NCI-H510A (cell line): ENCODE data around the gene EDARADD.
"Not testable (repeated sequence)": the region's sequence is repeated elsewhere in the genome, so short reads cannot be mapped to it uniquely, and the experiment has no call there.

Source experiments
- DNase-seq: peaks from one replicate; lab custom pipeline; 2025; lab: John Stamatoyannopoulos, UW

Gene EDARADD

DNA sequence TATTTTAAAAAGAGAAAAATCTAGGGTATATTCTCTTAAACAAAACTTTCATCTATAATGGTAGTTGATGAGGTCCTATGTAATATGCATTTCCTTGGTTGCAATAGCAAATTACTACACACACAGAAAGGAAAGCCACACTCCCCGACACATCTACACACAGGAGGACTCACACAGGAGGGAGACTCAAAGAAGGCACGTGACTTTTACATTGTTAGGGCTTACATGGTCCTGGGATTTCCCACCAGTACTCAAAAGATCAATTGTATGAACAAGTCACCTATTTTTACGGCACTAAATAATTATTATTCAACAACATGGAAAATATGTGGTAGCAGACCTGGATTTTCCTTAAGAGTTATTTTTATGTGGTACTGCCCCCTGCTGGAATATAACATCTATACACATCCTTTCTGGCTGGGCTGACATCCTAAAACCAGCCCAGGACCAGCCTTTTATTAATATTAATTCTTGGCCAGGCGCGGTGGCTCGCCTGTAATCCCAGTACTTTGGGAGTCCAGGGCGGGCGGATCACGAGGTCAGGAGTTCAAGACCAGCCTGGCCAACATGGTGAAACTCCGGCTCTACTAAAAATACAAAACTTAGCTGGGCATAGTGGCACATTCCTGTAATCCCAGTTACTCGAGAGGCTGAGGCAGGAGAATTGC is 95.8 kb downstream of the EDARADD start:
- no peak for DNase-seq

- DNase-seq = no peak
Observed at GRCh38 chr1:236491469-236492136, 97.5 kb downstream of the EDARADD start.

DNA sequence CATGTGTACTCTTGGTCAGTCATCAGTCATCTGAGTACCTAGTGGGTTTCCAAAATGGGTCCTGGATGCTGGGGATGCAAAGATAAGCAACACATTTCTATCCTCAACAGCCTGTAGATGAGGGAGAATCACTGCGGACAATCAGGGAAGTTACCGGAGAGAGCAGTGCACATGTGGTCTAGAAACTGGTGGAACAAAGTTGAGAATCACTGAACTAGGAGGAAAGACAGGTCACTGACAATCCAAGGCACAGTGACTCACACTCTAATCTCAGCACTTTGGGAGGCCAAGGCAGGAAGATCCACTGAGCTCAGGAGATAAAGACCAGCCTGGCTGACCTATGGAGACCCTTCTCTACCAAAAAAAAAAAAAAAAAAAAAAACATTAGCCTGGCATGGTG is 98.3 kb downstream of the EDARADD start:
- DNase-seq = no peak

DNA sequence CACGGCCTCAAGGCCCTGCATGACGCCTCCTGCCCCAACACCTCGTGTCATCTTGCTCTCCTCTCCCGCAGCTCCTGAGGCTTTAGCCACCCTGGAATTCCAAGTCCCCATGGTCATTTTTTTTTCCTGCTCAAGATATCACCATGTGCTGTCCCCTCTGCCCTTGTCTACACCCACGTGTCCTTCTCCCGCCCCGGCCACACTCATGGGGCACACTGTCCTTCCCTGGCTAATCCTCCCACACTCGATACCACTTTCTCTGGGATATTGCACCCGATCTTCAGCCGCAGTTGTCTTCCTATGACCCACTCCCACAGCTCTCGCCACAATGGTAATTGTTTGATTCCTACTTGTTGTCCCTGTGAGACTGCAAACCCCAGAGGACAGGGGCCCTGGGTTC is 100.0 kb downstream of the EDARADD start:
- DNase-seq = no peak

- no peak for DNase-seq
Observed at GRCh38 chr1:236494586-236495466, 100.7 kb downstream of the EDARADD start.

DNA sequence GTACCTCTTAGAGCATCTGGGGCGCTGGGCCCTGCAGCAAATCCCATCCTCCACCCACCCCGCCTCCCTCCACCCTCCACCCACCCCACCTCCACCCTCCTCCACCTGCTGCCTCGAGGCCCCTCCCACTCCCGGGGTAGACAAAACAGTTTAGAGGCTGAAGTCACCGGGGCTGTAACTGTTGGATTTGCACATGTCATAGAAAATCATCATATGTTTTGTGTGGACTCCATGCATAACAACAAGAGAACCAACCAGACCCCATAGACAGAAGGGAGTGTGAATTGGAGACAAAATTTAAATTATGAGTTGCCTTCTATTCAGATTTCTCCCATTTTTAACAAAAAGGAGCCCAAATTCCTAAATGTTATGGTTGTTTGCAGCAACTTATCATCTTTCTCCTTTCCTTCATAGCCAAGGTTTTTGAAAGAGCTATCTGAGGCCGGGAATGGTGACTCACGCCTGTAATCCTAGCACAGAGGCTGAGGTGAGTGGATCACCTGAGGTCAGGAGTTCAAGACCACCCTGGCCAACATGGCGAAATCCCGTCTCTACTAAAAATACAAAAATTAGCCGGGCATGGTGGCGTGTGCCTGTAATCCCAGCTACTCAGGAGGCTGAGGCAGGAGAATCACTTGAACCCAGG is 101.5 kb downstream of the EDARADD start:
- peak; percentile 60 for DNase-seq

DNA sequence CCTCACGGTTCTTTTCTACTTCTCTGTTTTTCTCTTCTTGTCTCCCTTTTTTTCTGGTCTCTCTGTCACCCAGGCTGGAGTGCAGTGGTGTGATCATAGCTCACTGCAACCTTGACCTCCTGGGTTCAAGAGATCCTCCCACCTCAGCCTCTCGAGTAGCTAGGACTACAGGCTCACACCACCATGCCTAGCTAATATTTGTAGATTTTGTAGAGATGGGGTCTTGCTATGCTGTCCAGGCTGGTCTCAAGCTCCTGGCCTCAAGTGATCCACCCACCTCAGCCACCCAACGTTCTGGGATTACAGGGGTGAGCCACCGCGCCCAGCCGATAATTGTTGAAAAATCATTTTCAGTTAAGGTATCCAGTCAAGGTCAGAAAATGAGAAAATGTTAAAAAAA is 103.8 kb downstream of the EDARADD start:
- no peak for DNase-seq

DNA sequence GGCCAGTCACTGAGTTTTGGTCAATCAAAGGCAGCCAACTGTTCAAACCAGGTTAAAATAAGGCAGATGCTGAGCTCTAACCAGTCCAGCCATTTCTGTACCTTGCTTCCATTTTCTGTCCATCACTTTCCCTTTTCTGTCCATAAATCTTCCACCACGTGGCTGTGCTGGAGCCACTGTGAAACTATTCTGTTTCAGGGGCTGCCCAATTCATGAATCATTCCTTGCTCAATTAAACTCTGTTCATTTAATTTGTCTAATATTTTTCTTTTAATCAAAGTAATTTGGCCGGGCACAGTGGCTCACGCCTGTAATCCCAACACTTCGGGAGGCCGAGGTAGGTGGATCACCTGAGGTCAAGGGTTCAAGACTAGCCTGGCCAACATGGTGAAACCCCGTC is 107.0 kb downstream of the EDARADD start:
- DNase-seq = no peak

- no peak for DNase-seq
Observed at GRCh38 chr1:236502579-236502971, 108.5 kb downstream of the EDARADD start.

DNA sequence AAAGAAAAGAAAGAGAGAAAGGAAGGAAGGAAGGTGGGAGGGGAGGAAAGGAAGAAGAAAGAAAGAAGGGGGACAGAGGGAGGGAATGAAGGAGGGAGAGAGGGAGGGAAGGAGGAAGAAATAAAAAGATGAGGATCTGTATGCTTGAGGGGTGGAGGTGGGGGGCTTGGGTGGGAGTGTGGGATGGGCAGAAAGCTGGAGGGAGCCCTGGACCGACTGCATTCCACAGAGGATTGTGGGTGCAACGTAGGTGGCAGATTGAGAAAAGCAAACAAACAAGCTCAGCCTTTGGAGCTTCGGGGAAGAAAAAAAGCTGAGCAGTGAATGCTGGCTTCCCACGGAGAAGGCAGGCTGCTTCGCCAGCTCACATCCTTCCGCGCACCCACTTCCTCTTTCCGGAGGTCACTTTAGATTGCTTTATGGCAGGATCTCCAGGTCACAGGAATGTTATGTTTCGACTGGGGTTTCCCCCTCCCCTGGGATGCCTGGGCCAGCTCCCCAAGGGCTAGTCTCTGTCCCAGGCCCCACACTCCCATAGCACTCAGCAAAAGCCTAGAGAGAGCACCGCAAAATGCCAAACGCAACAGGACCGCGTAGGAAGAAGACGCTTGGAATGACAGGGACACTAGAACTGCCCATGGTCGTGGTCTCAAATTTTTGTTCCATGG is 109.0 kb downstream of the EDARADD start:
- DNase-seq = no peak

DNA sequence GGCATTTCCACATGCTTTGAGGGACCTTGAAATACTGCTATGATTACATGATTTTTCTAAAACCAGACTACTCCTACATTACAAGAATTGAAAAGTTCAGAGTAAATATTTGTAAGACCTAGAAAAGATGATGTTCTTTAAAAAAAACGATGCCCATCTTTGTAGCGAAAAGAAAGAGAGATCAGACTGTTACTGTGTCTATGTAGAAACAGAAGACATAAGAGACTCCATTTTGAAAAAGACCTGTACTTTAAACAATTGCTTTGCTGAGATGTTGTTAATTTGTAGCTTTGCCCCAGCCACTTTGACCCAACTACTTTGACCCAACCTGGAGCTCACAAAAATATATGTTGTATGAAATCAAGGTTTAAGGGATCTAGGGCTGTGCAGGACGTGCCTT is 110.3 kb downstream of the EDARADD start:
- DNase-seq = not testable (repeated sequence)

- DNase-seq = no peak
Observed at GRCh38 chr1:236507022-236507700, 113.1 kb downstream of the EDARADD start.

DNA sequence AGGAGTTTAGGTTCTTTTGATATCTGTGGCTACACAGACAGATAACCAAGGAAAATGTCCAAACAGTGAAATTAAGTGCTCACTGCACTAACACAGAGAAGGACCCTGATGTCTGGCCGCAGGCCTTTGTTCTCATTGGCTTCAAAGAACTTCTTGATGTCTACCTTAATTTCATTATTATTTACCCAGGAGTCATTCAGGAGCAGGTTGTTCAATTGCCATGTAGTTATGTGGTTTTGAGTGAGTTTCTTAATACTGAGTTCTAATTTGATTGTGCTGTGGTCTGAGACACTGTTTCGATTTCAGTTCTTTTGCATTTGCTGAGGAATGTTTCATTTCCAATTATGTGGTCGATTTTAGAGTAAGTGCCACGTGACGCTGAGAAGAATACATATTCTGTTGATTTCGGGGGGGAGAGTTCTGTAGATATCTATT is 114.5 kb downstream of the EDARADD start:
- no peak for DNase-seq

GRCh38 chr1:236509203-236509602 is 115.1 kb downstream of the EDARADD start:
- no peak for DNase-seq

DNA sequence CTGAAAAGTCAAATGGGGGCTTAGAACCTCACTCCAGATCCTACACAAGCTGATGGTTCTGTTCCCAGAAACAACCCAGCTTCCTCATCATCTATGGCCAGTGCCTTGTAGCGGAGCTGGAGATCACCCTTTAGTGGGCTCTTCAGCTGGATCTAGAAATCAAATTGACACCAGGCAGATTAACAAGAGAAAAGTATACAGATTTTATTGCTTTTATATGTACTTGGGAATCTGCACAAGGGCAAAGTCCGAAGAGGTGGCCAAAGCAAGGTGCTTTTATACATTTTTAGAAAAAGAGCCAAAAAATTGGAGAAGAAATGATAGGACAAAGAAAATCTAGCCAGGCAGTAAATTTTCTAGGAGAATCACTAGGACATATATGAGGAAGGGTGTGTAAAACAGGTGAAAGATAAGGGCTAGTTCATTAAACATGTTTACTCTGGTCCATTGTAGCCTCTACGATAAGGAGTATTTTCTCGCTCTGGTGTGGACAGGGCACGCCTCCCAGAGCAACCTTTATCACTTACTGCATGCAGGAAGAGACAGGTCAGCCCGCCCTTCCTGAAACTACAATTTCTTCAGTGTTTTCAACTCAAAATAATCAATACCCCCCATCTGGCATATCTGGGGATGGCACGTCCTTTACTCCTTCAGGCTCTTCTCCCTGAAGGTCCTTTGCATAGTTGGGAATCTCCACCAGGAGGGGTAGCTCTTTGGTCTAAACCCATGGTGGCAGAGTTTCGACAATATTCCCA is 115.7 kb downstream of the EDARADD start:
- DNase-seq = no peak

GRCh38 chr1:236511735-236512418 is 117.8 kb downstream of the EDARADD start:
- no peak for DNase-seq

- peak; percentile 47 for DNase-seq
Observed at GRCh38 chr1:236514703-236515442, 120.8 kb downstream of the EDARADD start.

- DNase-seq = peak; percentile 30
Observed at GRCh38 chr1:236515443-236515958, 121.4 kb downstream of the EDARADD start.
